Activated CD4-positive, alpha-beta T cell treated with anti-CD3 and anti-CD28 coated beads, Interleukin-2, amount 10 ng/mL, durations not matched to agents 7 days and 5 days (primary cell): ENCODE data around the gene PODXL. TPM values are rescaled to one million over a fixed set of nuclear protein-coding genes. Genes with fewer than 3 reads are reported as not detected.
"Not testable (repeated sequence)": the region's sequence is repeated elsewhere in the genome, so short reads cannot be mapped to it uniquely, and the experiment has no call there.

ENCODE experiments used
- CTCF ChIA-PET: fragments of 350-600 bp; sonication (Branson Sonifier 250); formaldehyde crosslinking; loops from one replicate; lab custom pipeline; 2021; ENCODE audit warnings: antibody characterized with exemption; lab: Charles Lee
- POLR2A ChIA-PET: fragments of 350-600 bp; sonication (Branson Sonifier 250); formaldehyde crosslinking; loops from one replicate; lab custom pipeline; 2021; ENCODE audit warnings: antibody characterized with exemption; lab: Charles Lee
- DNase-seq: peaks from one replicate; pipeline ENCODE4 v3.0.0-alpha.2; 2020
- H3K27ac Mint-ChIP-seq: one replicate; pipeline ENCODE4 v1.8.0; 2021; ENCODE audit warnings: mild to moderate bottlenecking, moderate library complexity, mixed read lengths
- H3K27me3 Mint-ChIP-seq: one replicate; pipeline ENCODE4 v1.8.0; 2021; ENCODE audit warnings: mixed read lengths
- H3K36me3 Mint-ChIP-seq: one replicate; pipeline ENCODE4 v1.8.0; 2021; ENCODE audit warnings: low read depth, mixed read lengths
- H3K4me1 Mint-ChIP-seq: one replicate; pipeline ENCODE4 v1.8.0; 2021; ENCODE audit warnings: mixed read lengths
- H3K4me3 Mint-ChIP-seq: one replicate; pipeline ENCODE4 v1.8.0; 2021; ENCODE audit warnings: mild to moderate bottlenecking, moderate library complexity, mixed read lengths
- H3K9me3 Mint-ChIP-seq: one replicate; pipeline ENCODE4 v1.8.0; 2021; ENCODE audit warnings: mixed read lengths
- total RNA-seq, 2 experiments: library from RNA; stranded (reverse); gene quantifications; one replicate each; pipeline ENCODE4 v1.2.3, GENCODE V29; 2021

Gene PODXL
- total RNA-seq, 2 experiments from 2014 or later, result 0.97 to 1.5 TPM

DNA sequence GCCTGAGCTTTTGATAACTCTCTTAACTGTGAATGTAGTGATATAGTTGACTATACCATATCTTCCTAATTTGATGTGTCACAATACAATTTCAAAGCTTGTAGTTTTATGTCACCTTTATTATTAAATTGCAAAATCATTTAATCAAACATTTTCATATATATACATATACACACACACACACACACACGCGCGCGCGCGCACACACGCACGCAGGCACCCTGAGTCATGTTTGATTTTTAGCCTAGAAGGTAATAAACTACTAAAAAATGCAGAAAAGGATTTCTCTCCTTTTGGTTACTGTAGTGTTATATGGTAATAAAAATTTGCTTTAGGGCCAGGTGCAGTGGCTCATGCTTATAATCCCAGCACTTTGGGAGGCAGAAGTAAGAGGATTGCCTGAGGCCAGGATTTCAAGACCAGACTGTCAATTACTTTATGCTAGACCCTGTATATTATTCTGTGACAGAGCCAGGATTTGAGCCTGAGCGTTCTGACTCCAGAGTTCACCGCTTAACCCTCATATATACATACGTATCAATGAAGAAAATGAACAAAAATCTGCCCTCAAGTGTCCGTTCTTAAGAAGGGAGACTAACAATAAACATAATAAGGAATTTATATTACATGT is 89.6 kb downstream of the PODXL start:
- Mint-ChIP-seq H3K27me3 (no peaks in the 10 kb centered on the region), H3K27ac (no peak overlapping the region), H3K9me3 (no peaks in the 10 kb centered on the region), H3K4me1 (no peaks in the 10 kb centered on the region), H3K4me3 (no peak overlapping the region), H3K36me3 (peaks cover 45% of the 10 kb centered on the region)
- ChIA-PET POLR2A (no interaction called here), CTCF (interaction anchor here (1.0 kb wide), 1 partner anchor 56 kb away, joined by 3 read pairs; no protein-coding TSS in a partner anchor)
- no peak for DNase-seq

- H3K9me3 Mint-ChIP-seq, CTCF ChIA-PET, H3K27ac Mint-ChIP-seq, H3K4me1 Mint-ChIP-seq, POLR2A ChIA-PET, H3K4me3 Mint-ChIP-seq, DNase-seq, H3K27me3 Mint-ChIP-seq: not testable (repeated sequence)
- H3K36me3 Mint-ChIP-seq, result peaks cover 20% of the 10 kb centered on the region
These were observed 93.7 kb downstream of the PODXL start for GRCh38 chr7:131462715-131463114.

GRCh38 chr7:131462059-131462458 is 94.4 kb downstream of the PODXL start:
- Mint-ChIP-seq H3K36me3 (peaks cover 18% of the 10 kb centered on the region), H3K27ac (no peak overlapping the region), H3K4me3 (no peak overlapping the region), H3K9me3 (no peaks in the 10 kb centered on the region), H3K4me1 (no peaks in the 10 kb centered on the region), H3K27me3 (no peaks in the 10 kb centered on the region)
- DNase-seq, result no peak
- POLR2A ChIA-PET, result no interaction called here
- CTCF ChIA-PET, result no interaction called here

GRCh38 chr7:131459256-131459655 is 97.2 kb downstream of the PODXL start:
- no peaks in the 10 kb centered on the region for H3K9me3 Mint-ChIP-seq
- ChIA-PET CTCF (interaction anchor here (0.7 to 1.0 kb wide), 2 partner anchors 31 to 54 kb away, joined by 3 to 4 read pairs; no protein-coding TSS in a partner anchor), POLR2A (no interaction called here)
- H3K36me3 Mint-ChIP-seq, result peaks cover 20% of the 10 kb centered on the region
- no peak for DNase-seq
- no peaks in the 10 kb centered on the region for H3K27me3 Mint-ChIP-seq
- no peak overlapping the region for H3K27ac Mint-ChIP-seq
- H3K4me1 Mint-ChIP-seq, result no peaks in the 10 kb centered on the region
- H3K4me3 Mint-ChIP-seq, result no peak overlapping the region

GRCh38 chr7:131456338-131456737 is 100.1 kb downstream of the PODXL start:
- H3K4me1 Mint-ChIP-seq, result no peaks in the 10 kb centered on the region
- ChIA-PET POLR2A (no interaction called here), CTCF (no interaction called here)
- no peak overlapping the region for H3K27ac Mint-ChIP-seq
- H3K4me3 Mint-ChIP-seq, result no peak overlapping the region
- peaks cover 14% of the 10 kb centered on the region for H3K36me3 Mint-ChIP-seq
- no peak for DNase-seq
- no peaks in the 10 kb centered on the region for H3K9me3 Mint-ChIP-seq
- no peaks in the 10 kb centered on the region for H3K27me3 Mint-ChIP-seq

- CTCF ChIA-PET, result interaction anchor here (1.0 to 2.0 kb wide), 2 partner anchors 16 to 559 kb away, joined by 4 read pairs; no protein-coding TSS in a partner anchor
- Mint-ChIP-seq H3K27me3 (no peaks in the 10 kb centered on the region), H3K4me3 (no peak overlapping the region), H3K27ac (no peak overlapping the region), H3K4me1 (no peaks in the 10 kb centered on the region), H3K36me3 (peaks cover 15% of the 10 kb centered on the region), H3K9me3 (no peaks in the 10 kb centered on the region)
- POLR2A ChIA-PET, result no interaction called here
- DNase-seq, result no peak
These were observed 100.9 kb downstream of the PODXL start for GRCh38 chr7:131455546-131455945.

DNA sequence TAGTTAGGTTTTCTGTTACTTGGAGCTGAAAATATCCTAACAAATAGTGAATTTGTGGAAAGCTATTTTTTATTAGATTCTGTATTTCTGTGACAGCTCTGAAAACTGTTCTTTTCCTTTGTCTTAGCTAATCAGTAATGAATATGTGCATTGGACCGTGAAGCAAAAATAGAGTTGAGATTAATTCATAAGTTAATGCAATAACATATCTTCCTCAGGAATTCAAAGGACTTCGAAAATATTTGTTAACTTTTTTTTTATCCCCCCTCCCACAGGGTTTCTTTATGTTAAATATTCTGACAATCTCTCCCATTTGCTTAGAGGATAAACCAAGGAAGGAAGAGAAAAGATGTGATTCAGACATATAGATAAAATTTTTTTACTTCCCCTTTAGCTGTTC is 101.4 kb downstream of the PODXL start:
- Mint-ChIP-seq H3K27me3 (no peaks in the 10 kb centered on the region), H3K9me3 (no peaks in the 10 kb centered on the region), H3K36me3 (peaks cover 16% of the 10 kb centered on the region), H3K27ac (no peak overlapping the region), H3K4me3 (no peak overlapping the region), H3K4me1 (no peaks in the 10 kb centered on the region)
- CTCF ChIA-PET, result interaction anchor here (0.9 to 2.0 kb wide), 3 partner anchors 16 to 558 kb away, joined by 3 to 4 read pairs (median 4); no protein-coding TSS in a partner anchor
- POLR2A ChIA-PET, result no interaction called here
- no peak for DNase-seq

DNA sequence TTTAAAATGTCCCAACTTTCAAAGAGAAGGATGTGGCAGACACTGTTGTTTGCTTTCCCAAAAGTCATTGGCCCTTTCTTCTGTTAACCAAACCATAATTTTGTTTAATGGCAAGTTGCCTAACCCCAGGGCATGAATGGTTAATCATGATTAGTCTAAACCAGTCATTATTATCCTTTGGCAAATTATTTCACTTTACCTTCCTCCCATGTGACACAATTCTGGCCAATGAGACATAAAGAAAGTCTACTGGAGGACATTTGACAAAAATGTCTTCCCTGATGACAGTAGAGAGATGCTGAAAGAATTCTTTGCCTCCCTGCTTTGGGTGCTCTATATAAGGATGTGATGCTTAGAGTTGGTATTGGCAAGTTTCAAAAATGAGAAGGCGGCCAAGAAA is 101.9 kb downstream of the PODXL start:
- H3K27ac Mint-ChIP-seq, result no peak overlapping the region
- ChIA-PET CTCF (interaction anchor here (0.9 to 2.0 kb wide), 3 partner anchors 15 to 558 kb away, joined by 3 to 4 read pairs (median 4); no protein-coding TSS in a partner anchor), POLR2A (no interaction called here)
- H3K36me3 Mint-ChIP-seq, result peaks cover 19% of the 10 kb centered on the region
- no peak overlapping the region for H3K4me3 Mint-ChIP-seq
- no peak for DNase-seq
- H3K4me1 Mint-ChIP-seq, result no peaks in the 10 kb centered on the region
- no peaks in the 10 kb centered on the region for H3K9me3 Mint-ChIP-seq
- no peaks in the 10 kb centered on the region for H3K27me3 Mint-ChIP-seq

Other genes starting within 250 kb of the PODXL start
- gene MKLN1, start 228.8 kb downstream of the PODXL start, total RNA-seq, result 10 to 100 TPM; 36.8 to 40.1 TPM